Measurements from ENCODE around the gene AUTS2. TPM values are rescaled to one million over a fixed set of nuclear protein-coding genes. Genes with fewer than 3 reads are reported as not detected.

AUTS2 gene
- total RNA-seq, 4 donors from 2014 or later, result 14.9 to 27.2 (median 17.5) TPM

GRCh38 chr7:69608049-69608448, 9.8 kb downstream of the AUTS2 start:
- 93 to 95% methylated on average over 4 of the region's 4 CpGs for WGBS, 2 donors

GRCh38 chr7:69608878-69609277, 10.6 kb downstream of the AUTS2 start:
- no peak for TF ChIP-seq POLR2A (IDR thresholded peaks at IDR 0.05)
- TF ChIP-seq, protein P1, sequence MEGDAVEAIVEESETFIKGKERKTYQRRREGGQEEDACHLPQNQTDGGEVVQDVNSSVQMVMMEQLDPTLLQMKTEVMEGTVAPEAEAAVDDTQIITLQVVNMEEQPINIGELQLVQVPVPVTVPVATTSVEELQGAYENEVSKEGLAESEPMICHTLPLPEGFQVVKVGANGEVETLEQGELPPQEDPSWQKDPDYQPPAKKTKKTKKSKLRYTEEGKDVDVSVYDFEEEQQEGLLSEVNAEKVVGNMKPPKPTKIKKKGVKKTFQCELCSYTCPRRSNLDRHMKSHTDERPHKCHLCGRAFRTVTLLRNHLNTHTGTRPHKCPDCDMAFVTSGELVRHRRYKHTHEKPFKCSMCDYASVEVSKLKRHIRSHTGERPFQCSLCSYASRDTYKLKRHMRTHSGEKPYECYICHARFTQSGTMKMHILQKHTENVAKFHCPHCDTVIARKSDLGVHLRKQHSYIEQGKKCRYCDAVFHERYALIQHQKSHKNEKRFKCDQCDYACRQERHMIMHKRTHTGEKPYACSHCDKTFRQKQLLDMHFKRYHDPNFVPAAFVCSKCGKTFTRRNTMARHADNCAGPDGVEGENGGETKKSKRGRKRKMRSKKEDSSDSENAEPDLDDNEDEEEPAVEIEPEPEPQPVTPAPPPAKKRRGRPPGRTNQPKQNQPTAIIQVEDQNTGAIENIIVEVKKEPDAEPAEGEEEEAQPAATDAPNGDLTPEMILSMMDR (IDR thresholded peaks at IDR 0.05), result no peak
- no peaks in the 10 kb centered on the region for H3K27me3 ChIP-seq
- H3K27ac ChIP-seq, result no peak overlapping the region
- H3K9me3 ChIP-seq, result no peaks in the 10 kb centered on the region
- no peak overlapping the region for H3K4me3 ChIP-seq (replicated peaks in 1 of 3)
- H3K36me3 ChIP-seq, result no peaks in the 10 kb centered on the region
- intact Hi-C loops (cut with DNase I), result no loop called here
- 81 to 92% methylated on average over 1 of the region's 1 CpG for WGBS, 2 donors
- DNase-seq, result no peak
- H3K4me1 ChIP-seq, result no peaks in the 10 kb centered on the region

More at GRCh38 chr7:69608049-69608448, 9.8 kb downstream of the AUTS2 start:
- no peak overlapping the region for H3K27ac ChIP-seq
- H3K9me3 ChIP-seq, result no peaks in the 10 kb centered on the region
- no peaks in the 10 kb centered on the region for H3K27me3 ChIP-seq
- no peaks in the 10 kb centered on the region for H3K4me1 ChIP-seq
- TF ChIP-seq POLR2A (IDR thresholded peaks at IDR 0.05), result no peak
- TF ChIP-seq, protein P1 (IDR thresholded peaks at IDR 0.05), result no peak
- H3K4me3 ChIP-seq (replicated peaks in 1 of 3), result no peak overlapping the region
- DNase-seq, result no peak
- intact Hi-C loops (cut with DNase I), result no loop called here
- H3K36me3 ChIP-seq, result no peaks in the 10 kb centered on the region

DNA sequence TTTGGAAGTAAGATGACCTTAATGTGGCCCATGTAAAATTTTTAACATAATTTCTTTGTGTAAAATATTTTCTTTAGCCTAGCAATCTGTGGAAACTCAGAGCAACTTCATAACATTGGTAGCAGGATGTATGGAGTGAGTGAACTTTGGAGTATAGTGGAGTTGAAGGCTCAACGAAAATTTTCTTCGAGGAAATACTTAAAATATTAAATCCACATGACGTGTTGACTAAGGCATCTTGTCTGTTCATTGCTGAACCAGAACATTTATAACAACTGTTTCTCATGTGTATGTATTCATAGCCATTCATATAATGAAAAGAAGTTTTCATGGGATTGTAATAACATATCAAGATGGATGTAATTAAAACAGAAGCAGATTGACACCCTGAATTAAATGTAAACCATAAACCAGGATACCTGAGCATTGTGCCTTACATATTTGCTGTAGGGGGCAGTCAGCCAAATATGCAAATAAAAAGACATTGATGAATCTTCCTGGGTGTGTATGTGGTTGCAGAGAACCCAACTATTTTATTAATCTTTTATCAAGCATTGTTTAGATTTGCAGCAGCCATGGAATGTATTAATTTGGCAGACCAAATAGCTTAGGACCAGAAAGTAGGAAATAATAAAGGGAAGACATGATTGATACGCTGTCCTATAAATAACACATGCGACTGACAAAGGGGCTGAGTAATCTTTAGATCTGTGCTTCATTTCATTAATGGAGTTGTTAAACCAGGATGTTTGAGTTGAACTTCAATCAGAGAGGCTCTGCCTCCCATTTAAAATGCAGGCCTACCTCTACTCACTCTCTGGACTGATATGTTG, 11.5 kb downstream of the AUTS2 start:
- WGBS, 2 donors, result 86 to 87% methylated on average over 5 of the region's 5 CpGs
- Histone ChIP-seq H3K4me1 (no peaks in the 10 kb centered on the region), H3K4me3 (replicated peaks in 1 of 3) (no peak overlapping the region), H3K9me3 (no peaks in the 10 kb centered on the region), H3K27ac (no peak overlapping the region), H3K27me3 (no peaks in the 10 kb centered on the region), H3K36me3 (no peaks in the 10 kb centered on the region)
- DNase-seq, result no peak
- intact Hi-C loops (cut with DNase I), result no loop called here
- TF ChIP-seq POLR2A (IDR thresholded peaks at IDR 0.05), result no peak
- TF ChIP-seq, protein P1 (IDR thresholded peaks at IDR 0.05), result no peak

DNA sequence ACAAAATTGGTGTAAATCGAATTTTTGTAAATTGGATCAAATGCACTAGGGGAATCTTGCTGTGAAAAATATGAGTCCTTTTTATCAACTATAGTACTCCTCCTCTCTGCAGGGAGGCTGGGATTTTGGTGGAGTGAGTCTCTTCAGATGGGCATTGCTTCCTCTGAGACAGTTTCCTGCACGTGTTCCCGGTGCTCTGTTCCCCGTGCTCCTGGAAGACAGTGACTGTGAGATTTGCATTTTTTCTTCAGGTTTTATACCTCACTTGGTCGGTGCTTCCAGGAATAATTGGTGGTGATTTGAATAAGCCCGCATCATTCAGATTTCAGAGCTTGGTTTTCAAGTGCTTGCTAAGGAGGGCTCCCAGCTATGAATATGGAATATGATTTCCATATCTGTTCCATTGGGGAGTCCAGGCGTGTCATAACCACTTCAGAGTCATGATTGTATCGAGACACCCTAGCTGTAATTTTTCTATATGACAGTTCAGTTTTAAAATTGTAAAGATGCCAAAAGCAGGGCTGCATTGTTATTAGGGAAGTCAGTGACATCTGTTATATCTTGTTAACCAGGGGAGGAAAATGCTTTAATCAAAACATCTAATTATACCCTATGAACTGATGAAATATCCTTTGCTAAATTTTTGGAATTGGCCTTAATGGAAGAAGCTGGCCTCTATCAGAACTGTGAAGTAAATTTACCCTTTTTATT, 12.3 kb downstream of the AUTS2 start:
- no peaks in the 10 kb centered on the region for H3K4me1 ChIP-seq
- no peaks in the 10 kb centered on the region for H3K9me3 ChIP-seq
- H3K27me3 ChIP-seq, result no peaks in the 10 kb centered on the region
- TF ChIP-seq, protein P1 (IDR thresholded peaks at IDR 0.05), result no peak
- TF ChIP-seq POLR2A (IDR thresholded peaks at IDR 0.05), result no peak
- intact Hi-C loops (cut with DNase I), result no loop called here
- H3K36me3 ChIP-seq, result no peaks in the 10 kb centered on the region
- no peak for DNase-seq
- H3K4me3 ChIP-seq (replicated peaks in 1 of 3), result no peak overlapping the region
- 76 to 79% methylated on average over 8 of the region's 8 CpGs for WGBS, 2 donors
- H3K27ac ChIP-seq, result no peak overlapping the region

- TF ChIP-seq, protein P1 (IDR thresholded peaks at IDR 0.05), result no peak
- no peak for TF ChIP-seq POLR2A (IDR thresholded peaks at IDR 0.05)
- 88 to 94% methylated on average over 3 of the region's 3 CpGs for WGBS, 2 donors
- intact Hi-C loops (cut with DNase I), result no loop called here
- Histone ChIP-seq H3K9me3 (no peaks in the 10 kb centered on the region), H3K4me1 (no peaks in the 10 kb centered on the region), H3K36me3 (no peaks in the 10 kb centered on the region), H3K4me3 (replicated peaks in 1 of 3) (no peak overlapping the region), H3K27me3 (no peaks in the 10 kb centered on the region), H3K27ac (no peak overlapping the region)
- no peak for DNase-seq
These were observed 14.7 kb downstream of the AUTS2 start for GRCh38 chr7:69612981-69613380.

All from thyroid gland (tissue), 4 donors.